KMS-11 (cell line): ENCODE measurements around the gene AP3B1.

Source experiments
- H2AFZ ChIP-seq: fragments of 200-600 bp; sonication (generic); 2 replicates; pipeline ENCODE4 v1.6.1; 2016; ENCODE audit warnings: antibody characterized with exemption, mixed run types, low read depth
- H3K27ac ChIP-seq: fragments of 200-600 bp; sonication (generic); 2 replicates; pipeline ENCODE4 v1.6.1; 2016; ENCODE audit warnings: mild to moderate bottlenecking, mixed run types
- H3K27me3 ChIP-seq: fragments of 200-600 bp; sonication (generic); 2 replicates; pipeline ENCODE4 v1.6.1; 2017; ENCODE audit warnings: mild to moderate bottlenecking, low read depth, mixed run types, moderate library complexity; ENCODE audit not compliant: insufficient read depth
- H3K36me3 ChIP-seq: fragments of 200-600 bp; sonication (generic); 2 replicates; pipeline ENCODE4 v1.6.1; 2017; ENCODE audit warnings: mild to moderate bottlenecking, mixed run types; ENCODE audit not compliant: insufficient read depth
- H3K4me1 ChIP-seq: fragments of 200-600 bp; sonication (generic); 2 replicates; pipeline ENCODE4 v1.6.1; 2016; ENCODE audit warnings: mild to moderate bottlenecking, low read depth, mixed run types; ENCODE audit not compliant: poor library complexity, severe bottlenecking
- H3K4me2 ChIP-seq: fragments of 200-600 bp; sonication (generic); 2 replicates; pipeline ENCODE4 v1.7.0; 2016; ENCODE audit warnings: mild to moderate bottlenecking, mixed run types
- H3K4me3 ChIP-seq: fragments of 200-600 bp; sonication (generic); IDR thresholded peaks from 2 replicates; pipeline ENCODE4 v1.6.1; 2017; ENCODE audit warnings: low read depth, low read length, mixed read lengths; ENCODE audit not compliant: insufficient read depth
- H3K79me2 ChIP-seq: fragments of 200-600 bp; sonication (generic); 2 replicates; pipeline ENCODE4 v1.6.1; 2016; ENCODE audit warnings: low read depth, mixed run types; ENCODE audit not compliant: insufficient read depth
- H3K9ac ChIP-seq: fragments of 200-600 bp; sonication (generic); 2 replicates; pipeline ENCODE4 v1.6.1; 2016; ENCODE audit warnings: mild to moderate bottlenecking, mixed run types
- H4K20me1 ChIP-seq: fragments of 200-600 bp; sonication (generic); 2 replicates; pipeline ENCODE4 v1.6.1; 2016; ENCODE audit warnings: mild to moderate bottlenecking, mixed run types; ENCODE audit not compliant: insufficient read depth
- CTCF ChIP-seq: fragments of 200-600 bp; sonication (generic); conservative IDR thresholded peaks from 2 replicates; pipeline ENCODE4 v1.6.1; 2017; ENCODE audit warnings: low read depth, mild to moderate bottlenecking, antibody characterized with exemption, low read length, moderate library complexity, mixed read lengths

Gene AP3B1

GRCh38 chr5:78286290-78286689 lies 8.2 kb downstream of the AP3B1 start:
- no peak for TF ChIP-seq CTCF
- H3K4me3 ChIP-seq, result no peak overlapping the region
- H3K79me2 ChIP-seq, result peaks cover 15% of the 10 kb centered on the region; the same call in 1 of the 2 replicates
- no peak overlapping the region for H3K9ac ChIP-seq
- no peak overlapping the region for H3K27ac ChIP-seq
- no peak overlapping the region for H3K4me2 ChIP-seq
- no peaks in the 10 kb centered on the region for H3K4me1 ChIP-seq
- H3K36me3 ChIP-seq, result no peaks in the 10 kb centered on the region
- no peak overlapping the region for H2AFZ ChIP-seq
- H3K27me3 ChIP-seq, result no peaks in the 10 kb centered on the region
- H4K20me1 ChIP-seq, result no peaks in the 10 kb centered on the region

GRCh38 chr5:78283802-78284201 lies 10.7 kb downstream of the AP3B1 start:
- H3K9ac ChIP-seq, result no peak overlapping the region
- H4K20me1 ChIP-seq, result no peaks in the 10 kb centered on the region; the same call in 1 of the 2 replicates
- H3K27me3 ChIP-seq, result no peaks in the 10 kb centered on the region
- no peak overlapping the region for H3K4me3 ChIP-seq
- TF ChIP-seq CTCF, result no peak
- no peak overlapping the region for H3K27ac ChIP-seq
- H3K79me2 ChIP-seq, result peaks cover 12% of the 10 kb centered on the region; the same call in 1 of the 2 replicates
- no peak overlapping the region for H3K4me2 ChIP-seq
- no peak overlapping the region for H2AFZ ChIP-seq
- H3K36me3 ChIP-seq, result no peaks in the 10 kb centered on the region
- H3K4me1 ChIP-seq, result no peaks in the 10 kb centered on the region

- no peaks in the 10 kb centered on the region for H3K4me1 ChIP-seq
- no peak overlapping the region for H2AFZ ChIP-seq
- no peak overlapping the region for H3K4me2 ChIP-seq
- H3K79me2 ChIP-seq, result peaks cover 12% of the 10 kb centered on the region; the same call in 1 of the 2 replicates
- H3K27me3 ChIP-seq, result no peaks in the 10 kb centered on the region
- H3K27ac ChIP-seq, result no peak overlapping the region
- no peaks in the 10 kb centered on the region for H3K36me3 ChIP-seq
- no peak for TF ChIP-seq CTCF
- no peak overlapping the region for H3K4me3 ChIP-seq
- H4K20me1 ChIP-seq, result no peaks in the 10 kb centered on the region; the same call in 1 of the 2 replicates
- H3K9ac ChIP-seq, result no peak overlapping the region
Observed at GRCh38 chr5:78283105-78283504, 11.4 kb downstream of the AP3B1 start.

- Histone ChIP-seq H3K27me3 (no peaks in the 10 kb centered on the region), H3K4me2 (no peak overlapping the region), H3K9ac (no peak overlapping the region), H3K4me1 (no peaks in the 10 kb centered on the region), H3K4me3 (no peak overlapping the region), H3K27ac (no peak overlapping the region), H3K79me2 (no peaks in the 10 kb centered on the region; the same call in 1 of the 2 replicates), H3K36me3 (no peaks in the 10 kb centered on the region), H2AFZ (no peak overlapping the region), H4K20me1 (no peaks in the 10 kb centered on the region; the same call in 1 of the 2 replicates)
- no peak for TF ChIP-seq CTCF
Observed at GRCh38 chr5:78280261-78280660, 14.2 kb downstream of the AP3B1 start.
